OCI-M2 (cell line): ENCODE results near the gene LAGE3.

Experiments
- DNase-seq: peaks from one replicate; lab custom pipeline; 2025; ENCODE audit not compliant: unreplicated experiment; lab: John Stamatoyannopoulos, UW

LAGE3 gene

DNA sequence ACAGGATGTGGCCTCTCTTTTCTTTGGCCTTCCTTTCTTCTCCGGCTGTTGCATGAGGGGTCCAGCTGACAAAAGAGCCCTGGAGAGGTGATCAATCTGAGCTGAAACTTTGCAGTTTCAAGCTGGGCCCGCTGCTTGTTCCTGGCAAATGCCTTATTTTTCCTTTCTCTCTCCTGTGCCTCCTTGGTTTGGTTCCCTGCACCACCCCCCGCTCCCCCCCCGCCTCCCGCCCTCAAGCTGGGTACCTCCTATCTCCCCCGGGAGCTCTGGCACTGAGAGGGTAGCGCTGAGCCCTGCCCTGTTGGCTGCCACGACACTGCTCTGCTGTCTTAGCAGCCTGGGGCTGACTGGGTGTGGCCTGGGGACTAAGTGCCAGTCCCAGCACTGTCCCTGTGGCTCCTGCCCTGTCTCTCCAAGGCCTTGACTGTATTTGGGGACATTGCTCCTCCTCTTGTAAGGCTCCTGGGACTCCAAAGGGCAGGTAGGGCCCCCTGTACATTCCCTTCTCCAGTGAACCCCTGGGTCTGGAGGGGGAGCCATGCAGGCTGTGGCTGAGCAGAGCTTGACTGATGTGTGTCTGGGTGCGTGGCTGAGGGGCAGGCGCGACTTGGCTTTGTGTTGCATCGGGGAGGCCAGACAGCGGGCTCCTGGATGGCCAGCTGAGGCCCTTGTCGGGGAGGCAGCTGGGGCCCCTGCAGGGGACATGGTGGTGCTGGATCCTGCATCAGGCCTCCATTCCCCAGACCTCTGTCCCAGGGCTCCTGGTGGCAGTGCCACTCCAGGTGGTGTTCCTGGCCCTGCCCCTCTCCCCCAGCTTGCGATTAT lies 19.9 kb downstream of the LAGE3 start:
- DNase-seq: no peak

DNA sequence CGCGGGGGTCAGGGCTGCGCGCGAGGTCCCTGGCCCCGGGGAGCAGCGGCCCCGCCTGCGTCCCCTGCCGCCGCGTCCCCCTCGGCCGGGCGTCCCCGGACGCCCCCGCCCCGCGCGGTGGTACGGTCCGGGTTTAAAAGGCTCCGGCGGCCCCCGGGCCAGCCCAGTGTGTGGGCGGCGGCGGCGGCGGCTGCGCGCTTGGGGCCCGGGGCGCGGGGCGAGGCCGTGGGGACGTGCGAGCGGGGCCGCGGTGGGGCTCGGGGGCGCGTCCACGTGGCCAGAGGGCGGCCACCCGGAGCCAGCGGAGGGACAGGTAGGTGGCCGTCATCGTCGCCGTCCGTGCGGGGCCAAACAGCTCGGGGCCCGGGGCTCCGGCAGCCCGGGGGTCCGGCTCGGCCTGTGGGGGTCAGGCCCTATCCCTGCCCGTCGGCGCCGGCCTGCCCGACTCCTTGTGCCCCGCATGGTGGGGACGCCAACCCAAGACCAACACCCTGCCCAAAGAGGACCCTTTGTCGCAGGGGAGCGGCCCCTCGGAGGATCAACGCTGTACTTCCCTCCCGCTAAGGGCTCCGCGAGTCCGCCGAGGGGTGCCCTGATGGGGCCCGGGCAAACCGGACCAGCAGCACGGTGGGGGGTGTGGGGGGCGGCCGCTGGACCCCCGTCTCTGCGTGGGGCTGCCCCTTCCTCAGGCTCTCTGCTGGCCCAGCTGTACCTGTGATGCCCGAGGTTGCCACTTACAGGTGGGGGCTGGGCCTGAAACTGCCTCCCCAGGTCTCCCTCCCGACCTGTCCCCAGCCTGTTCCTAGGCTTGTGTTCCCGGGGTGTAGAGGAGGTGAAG lies 20.7 kb downstream of the LAGE3 start, which contains the start of gene PLXNA3:
TSS of gene PLXNA3 (plus strand) at position 166 of the 838 bp plus-strand sequence. CDS start 1,903 bp downstream, outside the sequence.
- no peak for DNase-seq

DNA sequence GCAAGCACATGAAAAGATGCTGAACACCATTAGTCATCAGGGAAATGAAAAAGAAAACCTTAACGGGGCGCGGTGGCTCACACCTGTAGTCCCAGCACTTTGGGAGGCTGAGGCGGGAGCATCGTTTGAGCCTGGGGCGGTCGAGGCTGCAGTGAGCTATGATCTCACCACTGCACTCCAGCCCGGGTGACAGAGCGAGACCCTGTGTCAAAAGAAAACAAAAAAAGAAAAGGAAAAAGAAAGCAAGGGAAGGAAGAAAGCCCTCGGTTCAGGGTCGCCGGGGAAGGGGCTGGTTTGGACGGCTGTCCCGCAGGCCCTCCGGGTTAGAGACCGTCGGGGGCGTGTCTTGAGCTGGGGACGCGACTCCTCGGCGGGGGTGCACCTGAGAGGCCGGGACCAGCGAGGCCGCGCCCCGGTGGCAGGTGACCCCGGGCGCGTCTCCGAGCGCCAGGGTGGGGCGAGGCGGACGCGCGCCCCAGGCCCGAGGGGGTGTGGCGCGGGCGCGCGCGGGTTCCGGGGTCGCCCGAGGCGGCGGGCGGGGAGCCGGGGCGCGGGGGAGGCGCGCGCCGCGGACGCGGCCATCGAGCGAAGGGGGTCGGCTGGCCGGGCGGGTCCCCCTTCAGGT lies 21.5 kb downstream of the LAGE3 start:
- DNase-seq: no peak

DNA sequence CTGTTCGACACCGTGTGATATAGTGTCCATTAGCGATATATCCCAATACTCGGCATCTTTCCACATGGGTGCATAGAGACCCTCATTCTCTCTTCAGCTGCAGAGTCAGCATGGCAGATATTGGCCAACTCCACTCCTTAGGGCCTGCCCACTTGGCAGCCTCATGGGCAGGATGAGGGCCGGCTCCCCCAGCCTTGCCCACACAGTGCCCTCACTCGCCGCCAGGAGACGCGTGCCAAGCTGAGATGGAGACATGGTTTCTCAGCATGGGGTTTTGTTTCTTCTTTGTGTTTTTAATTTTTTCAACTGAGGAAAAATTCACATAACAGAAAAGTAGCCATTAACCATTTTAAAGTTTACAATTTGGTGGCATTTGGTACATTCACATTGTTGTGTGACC lies 26.3 kb downstream of the LAGE3 start:
- no peak for DNase-seq

DNA sequence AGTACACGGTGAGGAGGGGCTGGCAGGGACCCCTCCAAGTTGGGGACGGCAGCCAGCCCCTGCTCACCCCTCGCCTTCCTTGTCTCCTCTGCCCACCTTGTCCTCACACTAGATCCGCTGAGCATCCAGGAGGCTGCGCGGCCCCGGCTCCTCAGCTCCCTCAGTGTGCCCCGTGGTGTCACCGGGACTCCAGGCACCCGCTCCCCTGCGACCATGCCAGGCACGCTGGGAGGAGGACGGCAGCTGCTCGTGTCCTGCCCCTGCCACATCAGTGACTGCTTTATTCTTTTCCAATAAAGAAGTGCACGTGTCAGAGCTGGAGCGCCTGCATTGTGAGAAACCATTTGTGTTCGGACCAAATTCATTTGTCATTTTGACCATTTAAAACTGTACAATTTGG lies 28.8 kb downstream of the LAGE3 start:
- no peak for DNase-seq

DNA sequence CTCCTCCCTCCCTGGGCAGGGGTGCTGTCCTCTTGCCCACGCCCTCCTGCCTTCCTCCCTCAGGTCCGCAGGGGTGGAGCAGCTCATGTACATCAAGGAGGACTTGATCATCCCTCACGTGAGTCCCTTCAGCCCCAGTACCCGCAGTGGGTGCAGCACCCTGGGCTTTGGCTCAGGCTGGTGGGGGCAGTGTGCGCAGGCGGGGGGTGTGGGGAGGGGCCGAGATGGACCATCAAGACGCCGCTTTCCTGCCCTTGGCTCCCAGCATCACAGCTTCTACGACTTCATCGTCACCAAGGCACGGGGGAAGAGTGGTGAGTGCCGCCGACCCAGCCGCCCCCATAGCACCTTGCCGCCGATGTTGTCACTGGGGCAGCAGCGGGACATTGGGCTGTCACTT lies 29.5 kb downstream of the LAGE3 start:
- no peak for DNase-seq

DNA sequence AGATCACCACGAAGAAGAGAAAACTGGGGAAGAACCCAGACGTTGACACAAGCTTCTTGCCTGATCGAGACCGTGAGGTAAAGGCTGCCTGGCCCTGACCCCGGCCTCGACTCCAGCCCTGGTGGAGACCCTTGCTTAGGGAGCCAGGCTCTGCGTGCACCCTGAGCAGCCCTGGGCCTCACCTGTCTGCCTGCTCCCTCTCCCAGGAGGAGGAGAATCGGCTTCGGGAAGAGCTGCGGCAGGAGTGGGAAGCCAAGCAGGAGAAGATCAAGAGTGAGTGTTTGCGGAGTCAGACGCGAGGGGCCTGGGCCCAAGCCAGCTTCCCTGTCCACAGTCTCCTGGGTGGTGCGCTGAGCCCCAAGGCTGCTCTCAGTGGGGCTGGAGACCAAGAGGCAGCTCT lies 30.6 kb downstream of the LAGE3 start:
- DNase-seq: no peak

DNA sequence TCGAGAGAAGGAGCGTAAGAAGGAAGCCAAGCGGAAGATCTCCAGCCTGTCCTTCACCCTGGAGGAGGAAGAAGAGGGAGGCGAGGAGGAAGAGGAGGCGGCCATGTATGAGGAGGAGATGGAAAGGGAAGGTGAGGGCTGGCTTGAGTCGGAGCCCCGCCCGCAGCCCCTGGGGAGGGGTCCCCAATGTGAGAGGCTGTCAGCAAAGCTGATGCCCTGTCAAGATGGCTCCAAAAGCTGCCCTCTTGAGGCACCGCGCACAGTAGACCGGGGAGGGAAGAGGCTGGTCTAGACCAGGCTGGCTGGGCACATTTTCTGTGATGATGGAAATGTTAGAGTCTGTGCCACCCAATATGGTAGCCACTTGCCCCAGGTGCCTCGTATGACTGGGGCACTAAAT lies 32.7 kb downstream of the LAGE3 start:
- DNase-seq: no peak

DNA sequence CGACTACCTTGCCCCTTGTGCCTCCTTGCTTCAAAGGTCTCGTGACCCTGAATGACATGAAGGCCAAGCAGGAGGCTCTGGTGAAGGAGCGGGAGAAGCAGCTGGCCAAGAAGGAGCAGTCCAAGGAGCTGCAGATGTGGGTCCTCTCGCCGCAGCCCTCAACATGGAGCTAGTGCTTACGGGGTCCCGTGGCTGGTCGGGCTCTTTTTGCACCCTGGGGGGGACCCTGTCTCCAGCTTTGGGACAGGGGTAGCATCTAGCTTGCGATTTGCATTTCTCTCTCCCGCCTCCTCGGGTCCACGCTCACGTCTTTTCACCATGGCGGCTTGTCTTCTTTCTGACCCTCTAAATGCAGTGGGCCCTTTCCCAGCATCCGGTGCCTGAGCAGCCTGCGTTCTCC lies 33.3 kb downstream of the LAGE3 start:
- no peak for DNase-seq

DNA sequence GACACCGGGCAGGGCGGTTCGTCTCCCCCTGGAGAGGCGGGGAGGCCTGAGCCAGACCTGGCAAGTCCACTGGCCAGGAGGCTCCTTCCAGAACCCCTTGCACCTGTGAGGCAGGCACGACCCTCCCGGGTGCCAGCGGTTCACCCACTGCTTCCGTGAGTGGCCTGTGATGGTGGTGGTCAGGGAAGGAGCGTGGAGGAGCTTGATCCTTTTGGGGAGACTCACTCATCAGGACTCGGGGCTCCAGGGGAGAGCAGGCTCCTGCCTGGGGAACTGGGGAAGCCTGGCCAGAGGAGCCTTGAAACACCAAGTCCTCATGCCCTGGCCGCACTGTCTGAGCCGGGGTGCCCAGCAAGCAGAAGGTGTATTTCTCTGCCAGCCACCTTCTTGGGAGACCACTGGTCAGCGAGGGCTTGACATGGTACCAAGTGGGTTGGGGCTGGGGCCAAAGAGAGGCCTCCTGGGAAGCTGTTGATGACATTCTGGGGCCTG lies 34.3 kb downstream of the LAGE3 start:
- no peak for DNase-seq

DNA sequence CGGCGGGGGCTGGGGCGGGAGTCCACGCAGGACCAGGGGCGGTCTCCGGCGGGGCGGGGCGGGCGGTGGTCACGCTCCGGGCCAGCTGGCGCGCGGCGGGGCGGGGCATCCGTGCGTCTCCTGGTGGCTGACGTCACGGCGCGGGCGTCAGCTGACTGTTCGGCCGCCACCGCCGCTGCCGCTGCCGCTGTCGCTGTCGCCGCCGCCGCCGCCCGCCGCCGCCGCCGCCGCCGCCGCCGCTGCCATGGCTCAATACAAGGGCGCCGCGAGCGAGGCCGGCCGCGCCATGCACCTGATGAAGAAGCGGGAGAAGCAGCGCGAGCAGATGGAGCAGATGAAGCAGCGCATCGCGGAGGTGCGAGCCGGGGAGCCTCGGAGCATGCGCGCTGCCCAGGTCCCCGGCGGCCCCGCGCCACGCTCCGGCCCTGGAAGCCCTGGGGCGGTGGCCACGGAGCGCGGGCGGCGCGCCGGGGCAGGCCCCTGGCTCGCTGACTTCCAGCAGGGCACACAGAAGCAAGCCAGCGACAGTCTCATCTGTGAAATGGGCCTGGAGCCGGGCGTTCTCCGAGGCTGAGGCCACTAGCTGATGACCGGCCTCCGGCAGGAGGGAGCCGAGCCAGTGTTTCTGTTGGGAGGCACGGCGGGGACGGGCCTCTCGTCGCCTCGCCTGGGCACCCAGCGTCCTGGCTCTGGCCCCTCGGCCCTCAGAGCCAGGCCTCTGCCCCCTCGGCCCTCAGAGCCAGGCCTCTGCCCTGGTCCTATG lies 34.9 kb downstream of the LAGE3 start, which contains the start of gene FAM50A:
TSS of gene FAM50A (plus strand) at position 150 of the 763 bp plus-strand sequence. CDS start at position 245, 95 bp downstream.
- no peak for DNase-seq

DNA sequence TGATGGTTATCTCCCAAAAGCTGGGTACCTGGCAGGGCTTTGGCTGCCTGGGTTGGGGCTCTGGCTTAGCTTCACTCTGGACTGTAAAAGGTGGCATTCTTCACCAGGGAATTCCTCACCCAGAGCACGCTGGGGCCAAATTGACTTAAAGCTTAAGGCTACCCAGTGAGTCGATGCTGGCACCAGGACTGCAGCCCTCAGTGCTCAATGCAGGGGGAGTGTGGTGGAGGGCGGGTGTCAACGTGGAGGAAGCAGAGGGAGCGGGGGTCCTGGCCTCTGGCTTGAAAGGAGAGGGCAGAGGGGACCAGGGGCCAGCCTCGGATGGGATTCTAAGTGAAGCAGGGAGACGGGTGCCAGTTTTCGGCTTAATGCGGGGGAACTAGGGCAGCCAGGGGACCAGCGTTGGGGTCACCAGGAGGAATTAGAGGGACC lies 35.6 kb downstream of the LAGE3 start:
- no peak for DNase-seq

DNA sequence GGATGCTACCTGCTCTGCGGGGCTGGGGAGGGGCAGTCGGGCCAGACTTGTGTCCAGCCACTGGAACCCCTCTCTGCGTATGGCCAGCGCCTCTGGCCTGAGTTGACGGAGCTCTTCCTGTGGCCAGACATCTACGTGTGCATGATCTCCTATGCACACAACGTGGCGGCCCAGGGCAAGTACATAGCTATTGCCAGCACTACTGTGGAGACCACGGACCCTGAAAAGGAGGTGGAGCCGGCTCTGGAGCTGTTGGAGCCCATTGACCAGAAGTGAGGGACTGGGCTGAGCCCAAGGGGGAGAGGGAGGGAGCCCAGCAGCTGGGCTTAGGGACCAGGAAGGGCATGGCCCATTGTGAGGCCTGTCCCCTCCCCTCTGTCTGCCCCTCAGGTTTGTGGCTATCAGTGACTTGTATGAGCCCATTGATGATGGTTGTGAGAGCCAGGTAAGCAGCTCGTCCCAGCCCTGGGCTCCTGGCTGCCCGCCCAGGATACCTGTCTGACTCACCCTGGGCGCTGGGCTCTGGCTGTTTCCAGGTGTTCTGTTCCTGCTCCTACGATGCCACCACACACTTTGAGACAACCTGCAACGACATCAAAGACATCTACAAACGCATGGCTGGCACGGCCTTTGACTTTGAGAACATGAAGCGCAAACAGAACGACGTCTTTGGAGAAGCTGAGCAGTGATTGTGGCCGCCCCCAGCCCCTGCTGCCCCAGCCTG lies 36.9 kb downstream of the LAGE3 start:
- no peak for DNase-seq

DNA sequence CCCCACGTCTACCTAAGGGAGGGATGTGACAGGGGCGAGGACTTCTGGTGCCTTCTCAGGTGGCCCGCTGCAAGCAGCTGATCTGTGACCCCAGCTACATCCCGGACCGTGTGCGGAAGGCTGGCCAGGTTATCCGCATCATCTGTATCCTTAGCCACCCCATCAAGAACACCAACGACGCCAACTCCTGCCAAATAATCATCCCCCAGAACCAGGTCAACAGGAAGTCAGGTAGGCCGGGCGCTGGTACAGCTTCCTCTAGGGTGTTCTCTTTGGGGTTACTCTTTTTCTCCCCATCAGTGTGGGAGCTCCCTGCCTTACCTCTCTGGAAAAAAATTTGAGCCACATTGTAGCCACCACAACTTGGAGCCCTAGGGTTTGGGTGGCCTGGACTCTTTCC lies 37.5 kb downstream of the LAGE3 start:
- DNase-seq: no peak

DNA sequence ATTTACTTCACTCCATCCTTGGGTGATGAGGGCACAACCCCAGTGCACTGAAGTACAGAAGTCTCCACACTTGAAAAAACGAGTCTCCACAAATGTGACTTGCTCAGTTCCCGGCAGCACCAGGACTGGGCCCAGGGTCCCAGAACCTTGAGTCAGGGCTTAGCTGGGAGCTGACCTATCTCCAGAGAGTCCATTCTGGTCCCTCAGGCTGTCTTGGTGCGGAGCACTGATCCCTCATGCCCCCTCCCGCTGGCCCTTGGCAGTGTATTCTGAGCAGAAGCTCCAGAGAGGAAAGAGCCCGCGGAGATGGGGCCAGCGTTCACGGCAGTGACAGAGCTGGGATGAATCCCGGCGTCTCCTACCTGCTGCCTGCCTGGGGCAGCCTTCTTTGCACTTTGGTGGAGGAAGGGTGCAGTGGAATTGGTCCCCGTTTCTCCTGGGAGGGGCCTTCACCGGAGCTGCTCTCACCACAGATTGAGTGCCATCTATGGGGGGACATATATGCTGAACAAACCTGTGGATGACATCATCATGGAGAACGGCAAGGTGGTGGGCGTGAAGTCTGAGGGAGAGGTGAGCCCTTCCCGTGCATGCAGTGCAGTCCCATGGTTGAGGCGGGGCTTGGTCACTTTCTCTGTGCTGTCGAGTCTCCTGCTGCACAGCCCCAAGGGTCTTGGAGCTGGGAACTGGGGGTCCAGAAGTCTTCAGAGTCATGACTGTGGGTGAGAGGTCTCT lies 38.3 kb downstream of the LAGE3 start:
- DNase-seq: no peak

DNA sequence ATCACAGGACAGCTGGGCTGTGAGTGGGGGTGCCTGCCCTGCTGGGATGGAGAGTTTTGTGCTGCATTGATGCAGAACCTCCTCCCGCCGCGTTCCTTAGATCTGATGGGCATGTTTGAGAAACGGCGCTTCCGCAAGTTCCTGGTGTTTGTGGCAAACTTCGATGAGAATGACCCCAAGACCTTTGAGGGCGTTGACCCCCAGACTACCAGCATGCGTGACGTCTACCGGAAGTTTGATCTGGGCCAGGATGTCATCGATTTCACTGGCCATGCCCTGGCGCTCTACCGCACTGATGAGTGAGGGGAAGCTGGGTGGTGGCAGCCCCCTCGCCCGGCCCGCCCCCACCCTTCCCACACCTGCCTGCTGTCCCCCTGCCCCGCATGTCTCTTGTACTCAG lies 39.2 kb downstream of the LAGE3 start:
- no peak for DNase-seq

DNA sequence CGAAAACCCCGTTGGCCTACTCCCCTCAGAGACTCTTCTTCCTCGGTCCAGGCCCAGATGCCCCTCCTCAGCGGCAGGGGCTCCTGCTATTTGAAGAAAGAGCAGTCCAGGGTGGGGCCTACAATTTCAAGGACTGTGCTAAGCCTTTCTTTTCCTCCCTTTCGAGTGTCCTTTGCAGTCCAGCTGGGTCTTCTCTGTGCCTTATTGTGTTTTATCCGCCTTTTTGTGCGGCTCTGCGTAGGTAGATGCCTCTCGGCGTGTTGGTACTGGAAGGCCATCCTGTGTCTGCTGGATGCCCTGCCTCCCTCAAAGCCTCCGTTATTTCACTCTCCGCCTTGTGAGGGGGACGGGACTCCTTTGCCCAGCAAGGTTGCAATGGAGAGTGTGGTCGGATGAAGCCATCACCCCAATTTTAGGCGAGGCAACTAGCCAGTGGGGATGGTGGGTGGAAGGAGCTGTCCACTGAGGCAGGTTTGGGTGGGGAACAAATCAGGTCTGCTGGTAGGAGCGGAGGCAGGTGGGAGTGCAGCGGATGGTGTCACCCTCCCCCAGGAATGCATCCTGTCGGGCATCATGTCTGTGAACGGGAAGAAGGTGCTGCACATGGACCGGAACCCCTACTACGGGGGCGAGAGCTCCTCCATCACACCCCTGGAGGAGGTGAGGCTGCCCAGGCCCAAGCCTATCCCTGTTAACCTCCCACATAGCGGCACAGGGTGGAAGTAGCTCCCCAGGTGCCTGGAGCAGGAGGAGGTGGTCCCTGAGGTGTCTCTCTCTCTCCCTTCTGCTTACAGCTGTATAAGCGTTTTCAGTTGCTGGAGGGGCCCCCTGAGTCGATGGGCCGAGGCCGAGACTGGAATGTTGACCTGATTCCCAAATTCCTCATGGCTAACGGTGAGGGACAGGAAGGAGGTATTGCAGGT lies 40.8 kb downstream of the LAGE3 start:
- no peak for DNase-seq
